ENCODE results near the gene ING5.
"Not testable (repeated sequence)": the region's sequence is repeated elsewhere in the genome, so short reads cannot be mapped to it uniquely, and the experiment has no call there.

Gene ING5

GRCh38 chr2:241742320-241742939 is 40.6 kb downstream of the ING5 start:
- no peak for DNase-seq

- not testable (repeated sequence) for DNase-seq
These were observed 41.2 kb downstream of the ING5 start for GRCh38 chr2:241743008-241743407.

- no peak for DNase-seq
These were observed 41.8 kb downstream of the ING5 start for GRCh38 chr2:241743620-241744019.

- no peak for DNase-seq
These were observed 42.4 kb downstream of the ING5 start for GRCh38 chr2:241744028-241744754.

GRCh38 chr2:241745276-241745675 is 43.4 kb downstream of the ING5 start:
- no peak for DNase-seq

GRCh38 chr2:241746084-241746483 is 44.2 kb downstream of the ING5 start:
- no peak for DNase-seq

GRCh38 chr2:241748468-241749256 is 46.8 kb downstream of the ING5 start:
- no peak for DNase-seq

GRCh38 chr2:241750076-241750840 is 48.4 kb downstream of the ING5 start:
- no peak for DNase-seq

- DNase-seq, result no peak
These were observed 49.3 kb downstream of the ING5 start for GRCh38 chr2:241751152-241751551.

GRCh38 chr2:241751776-241752175 is 49.9 kb downstream of the ING5 start:
- DNase-seq, result no peak

- DNase-seq, result no peak
These were observed 50.4 kb downstream of the ING5 start for GRCh38 chr2:241752253-241752652.

GRCh38 chr2:241752689-241753276 is 50.9 kb downstream of the ING5 start:
- DNase-seq, result no peak

GRCh38 chr2:241753493-241753892 is 51.7 kb downstream of the ING5 start:
- no peak for DNase-seq

- DNase-seq, result no peak
These were observed 52.2 kb downstream of the ING5 start for GRCh38 chr2:241754042-241754441.

- no peak for DNase-seq
These were observed 53.3 kb downstream of the ING5 start for GRCh38 chr2:241755166-241755565.

- no peak for DNase-seq
These were observed 53.9 kb downstream of the ING5 start for GRCh38 chr2:241755777-241756176.

- DNase-seq, result no peak
These were observed 57.4 kb downstream of the ING5 start for GRCh38 chr2:241759067-241759807.

GRCh38 chr2:241759893-241760292 is 58.1 kb downstream of the ING5 start:
- DNase-seq, result not testable (repeated sequence)

- DNase-seq, result no peak
These were observed 58.5 kb downstream of the ING5 start for GRCh38 chr2:241760301-241760771.

- DNase-seq, result no peak
These were observed 60.6 kb downstream of the ING5 start for GRCh38 chr2:241762321-241762932.

GRCh38 chr2:241762933-241763369 is 61.1 kb downstream of the ING5 start:
- no peak for DNase-seq

All from fibroblast of skin of right biceps (primary cell).